Liver (tissue), 9 donors: ENCODE measurements around the gene TNFRSF25. TPM values are rescaled to one million over a fixed set of nuclear protein-coding genes. Genes with fewer than 3 reads are reported as not detected.

ENCODE experiments used
- DNase-seq: peaks from one replicate; pipeline ENCODE4 v3.0.0-alpha.2; 2017; ENCODE audit warnings: low spot score
- H3K27ac ChIP-seq, 2 donors: one replicate each; pipeline ENCODE4 v1.7.0; 2013; ENCODE audit warnings: inconsistent platforms in 2 of 2, low read length in 2 of 2, control low read depth in 1 of 2, low read depth in 1 of 2, mild to moderate bottlenecking in 1 of 2
- H3K27me3 ChIP-seq, 4 donors: one replicate each; pipeline versions ENCODE4 v1.6.1 to v1.7.0; 2013; ENCODE audit warnings: low read length in 3 of 4, inconsistent platforms in 1 of 4, mild to moderate bottlenecking in 1 of 4, moderate library complexity in 1 of 4; ENCODE audit not compliant: control insufficient read depth in 4 of 4, insufficient read depth in 4 of 4
- H3K36me3 ChIP-seq, 4 donors: one replicate each; pipeline versions ENCODE4 v1.6.1 to v1.7.0; 2013; ENCODE audit warnings: low read length in 3 of 4, mild to moderate bottlenecking in 3 of 4, low read depth in 1 of 4, moderate library complexity in 1 of 4; ENCODE audit not compliant: control insufficient read depth in 4 of 4, insufficient read depth in 3 of 4
- H3K4me1 ChIP-seq, 4 donors: one replicate each; pipeline versions ENCODE4 v1.6.1 to v1.7.0; 2013; ENCODE audit warnings: low read length in 3 of 4, mild to moderate bottlenecking in 3 of 4, moderate library complexity in 1 of 4; ENCODE audit not compliant: control insufficient read depth in 4 of 4, insufficient read depth in 4 of 4
- H3K4me3 ChIP-seq, 3 donors: one replicate each; pipeline versions ENCODE4 v1.6.1 to v1.7.0; 2013; ENCODE audit warnings: low read length in 3 of 3, control low read depth in 1 of 3, low read depth in 1 of 3, mild to moderate bottlenecking in 1 of 3
- H3K9ac ChIP-seq, 2 donors: one replicate each; pipeline ENCODE4 v1.7.0; 2013; ENCODE audit warnings: low read length in 2 of 2, mild to moderate bottlenecking in 2 of 2, moderate library complexity in 2 of 2, control low read depth in 1 of 2, low read depth in 1 of 2
- H3K9me3 ChIP-seq, 4 donors: one replicate each; pipeline versions ENCODE4 v1.6.1 to v1.7.0; 2013; ENCODE audit warnings: low read length in 3 of 4; ENCODE audit not compliant: control insufficient read depth in 4 of 4
- EGR1 ChIP-seq, 2 donors: IDR thresholded peaks; 2 replicates each; pipeline ENCODE4 v1.6.1; 2016 to 2018; ENCODE audit warnings: antibody characterized with exemption in 2 of 2, low read depth in 2 of 2
- FOXA1 ChIP-seq: IDR thresholded peaks from 2 replicates; pipeline ENCODE4 v1.6.1; 2016; ENCODE audit warnings: antibody characterized with exemption
- FOXA2 ChIP-seq: IDR thresholded peaks from 2 replicates; pipeline ENCODE4 v1.6.1; 2016; ENCODE audit warnings: antibody characterized with exemption
- HNF4A ChIP-seq, 2 donors: conservative IDR thresholded peaks; 2 replicates each; pipeline ENCODE4 v1.6.1; 2016; ENCODE audit warnings: antibody characterized with exemption in 2 of 2, mild to moderate bottlenecking in 2 of 2
- HNF4G ChIP-seq: IDR thresholded peaks from 2 replicates; pipeline ENCODE4 v1.6.1; 2016; ENCODE audit warnings: antibody characterized with exemption
- JUND ChIP-seq, 2 donors: IDR thresholded peaks; 2 replicates each; pipeline ENCODE4 v1.6.1; 2016; ENCODE audit warnings: antibody characterized with exemption in 2 of 2
- NR2F2 ChIP-seq: IDR thresholded peaks from 2 replicates; pipeline ENCODE4 v1.6.1; 2016; ENCODE audit warnings: antibody characterized with exemption
- RAD21 ChIP-seq, 2 donors: IDR thresholded peaks; 2 replicates each; pipeline ENCODE4 v1.6.1; 2016; ENCODE audit warnings: antibody characterized with exemption in 2 of 2, mild to moderate bottlenecking in 2 of 2
- SP1 ChIP-seq: IDR thresholded peaks from 2 replicates; pipeline ENCODE4 v1.6.1; 2018; ENCODE audit warnings: antibody characterized with exemption, mild to moderate bottlenecking
- YY1 ChIP-seq: IDR thresholded peaks from 2 replicates; pipeline ENCODE4 v1.6.1; 2016; ENCODE audit warnings: antibody characterized with exemption, mild to moderate bottlenecking
- WGBS: extraction: QIAGEN DNeasy Blood & Tissue Kit; methylation state at CpG from one replicate; pipeline ENCODE4 v1.1.7; 2013; 5-methylcytosine and 5-hydroxymethylcytosine counted together
- polyA plus RNA-seq, 2 donors: library from polyadenylated mRNA; stranded (reverse) in 1 of 2; unstranded in 1 of 2; fragments of 200-250 nt in 1 of 2; fragments of >200 nt in 1 of 2; fragmentation: Nextera tagmentation in 1 of 2; extraction: Ambion mirVana in 1 of 2; gene quantifications; one replicate each; pipeline versions ENCODE4 v1.2.1 to v1.2.3, GENCODE V29; 2013 to 2015
- total RNA-seq, 2 donors: library from RNA; depleted of rRNA; stranded (reverse); fragments of >200 nt; gene quantifications; one replicate each; pipeline ENCODE4 v1.2.3, GENCODE V29; 2014
- TF ChIP-seq, protein P1 (sequence below): IDR thresholded peaks from 2 replicates; pipeline ENCODE4 v1.6.1; 2016; ENCODE audit warnings: antibody characterized with exemption
- TF ChIP-seq, protein P2 (sequence below): IDR thresholded peaks from 2 replicates; pipeline ENCODE4 v1.6.1; 2016; ENCODE audit warnings: antibody characterized with exemption, mild to moderate bottlenecking
- TF ChIP-seq, protein P3 (sequence below): IDR thresholded peaks from 2 replicates; pipeline ENCODE4 v1.6.1; 2016; ENCODE audit warnings: antibody characterized with exemption
- TF ChIP-seq, protein P4 (sequence below): IDR thresholded peaks from 2 replicates; pipeline ENCODE4 v1.6.1; 2016; ENCODE audit warnings: antibody characterized with exemption
- donor health status: healthy.
- donor health status: healthy.
- donor health status: healthy.
- donor health status: healthy.
- donor health status: healthy.

Gene TNFRSF25
- total and polyA plus RNA-seq, 4 donors: 0.78 to 2.6 (median 2.0) TPM

DNA sequence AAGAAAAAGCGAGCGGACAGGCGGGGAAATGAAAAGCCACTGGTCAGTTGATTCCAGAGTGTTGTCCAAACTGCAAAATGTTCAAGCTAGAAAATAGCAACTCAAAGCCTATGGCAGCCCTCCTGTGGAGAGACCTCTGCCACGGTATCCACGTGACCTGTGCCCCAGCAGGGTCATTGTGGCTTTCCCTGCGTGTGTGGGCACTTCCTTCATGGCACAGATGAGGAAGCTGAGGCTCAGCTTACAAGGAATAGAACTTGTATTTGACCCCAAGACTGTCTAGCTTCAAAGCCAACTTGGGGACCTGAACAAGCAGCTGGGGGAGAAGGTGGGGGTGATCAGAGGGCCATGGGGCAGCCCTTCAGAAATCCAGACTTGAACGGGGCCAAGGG is 41.1 kb upstream of the TNFRSF25 start:
- no peak overlapping the region for H3K27ac ChIP-seq

DNA sequence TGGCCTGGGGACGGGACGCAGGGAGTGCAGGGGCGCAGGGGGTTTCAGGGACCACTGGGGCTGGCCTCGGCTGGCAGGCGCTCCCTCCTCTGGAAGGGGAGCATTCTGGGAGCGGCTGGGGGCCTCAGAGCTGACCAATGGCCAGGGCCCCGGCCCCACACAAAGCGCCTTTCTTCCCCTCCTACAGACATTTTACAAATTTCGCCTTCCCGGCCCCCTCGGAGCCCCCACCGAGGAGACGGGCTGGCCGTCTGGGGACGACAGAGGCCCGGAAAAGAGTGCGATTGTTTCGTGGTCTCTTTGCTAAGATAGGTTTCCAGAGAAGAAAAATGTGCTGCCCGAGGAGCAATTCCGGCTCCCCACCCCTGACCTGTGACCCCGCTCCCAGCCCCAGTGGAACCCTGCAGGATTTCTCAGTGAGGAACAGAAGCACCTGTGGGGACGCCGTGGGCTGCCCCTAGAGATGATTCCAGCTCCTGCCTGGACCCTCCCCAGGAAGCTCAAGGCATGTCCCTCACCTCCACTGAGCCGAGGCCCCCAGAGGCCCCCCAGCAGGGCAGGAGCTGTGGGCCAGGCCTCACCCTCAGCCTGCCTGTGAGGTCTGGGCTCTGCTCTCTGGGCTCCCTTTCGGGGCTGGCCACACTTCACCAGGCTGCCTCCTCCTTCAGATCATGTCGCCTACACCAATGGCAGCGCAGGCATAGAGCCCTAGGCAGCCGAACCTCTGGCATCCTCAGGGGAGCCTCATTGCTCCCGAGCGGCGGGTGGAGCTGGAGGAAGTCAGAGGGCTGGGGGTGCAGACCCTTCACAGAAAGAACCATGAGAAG is 40.5 kb upstream of the TNFRSF25 start:
- Histone ChIP-seq H3K36me3 (no peaks in the 10 kb centered on the region), H3K4me3 (no peak overlapping the region), H3K9ac (no peak overlapping the region), H3K27me3 (no peaks in the 10 kb centered on the region), H3K4me1 (peaks cover 0 to 6% (median 0%) of the 10 kb centered on the region in 4 donors), H3K27ac (no peak overlapping the region), H3K9me3 (no peaks in the 10 kb centered on the region)
- no peak for DNase-seq
- 84% methylated on average over 31 of the region's 31 CpGs for WGBS
- TF ChIP-seq SP1: no peak
- no peak for TF ChIP-seq RAD21 (IDR thresholded peaks at IDR 0.05)
- TF ChIP-seq HNF4A (conservative IDR thresholded peaks at IDR 0.05): no peak
- no peak for TF ChIP-seq FOXA1
- TF ChIP-seq, protein P1, sequence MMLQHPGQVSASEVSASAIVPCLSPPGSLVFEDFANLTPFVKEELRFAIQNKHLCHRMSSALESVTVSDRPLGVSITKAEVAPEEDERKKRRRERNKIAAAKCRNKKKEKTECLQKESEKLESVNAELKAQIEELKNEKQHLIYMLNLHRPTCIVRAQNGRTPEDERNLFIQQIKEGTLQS: no peak
- no peak for TF ChIP-seq HNF4G
- no peak for TF ChIP-seq JUND (IDR thresholded peaks at IDR 0.05)
- TF ChIP-seq, protein P2, sequence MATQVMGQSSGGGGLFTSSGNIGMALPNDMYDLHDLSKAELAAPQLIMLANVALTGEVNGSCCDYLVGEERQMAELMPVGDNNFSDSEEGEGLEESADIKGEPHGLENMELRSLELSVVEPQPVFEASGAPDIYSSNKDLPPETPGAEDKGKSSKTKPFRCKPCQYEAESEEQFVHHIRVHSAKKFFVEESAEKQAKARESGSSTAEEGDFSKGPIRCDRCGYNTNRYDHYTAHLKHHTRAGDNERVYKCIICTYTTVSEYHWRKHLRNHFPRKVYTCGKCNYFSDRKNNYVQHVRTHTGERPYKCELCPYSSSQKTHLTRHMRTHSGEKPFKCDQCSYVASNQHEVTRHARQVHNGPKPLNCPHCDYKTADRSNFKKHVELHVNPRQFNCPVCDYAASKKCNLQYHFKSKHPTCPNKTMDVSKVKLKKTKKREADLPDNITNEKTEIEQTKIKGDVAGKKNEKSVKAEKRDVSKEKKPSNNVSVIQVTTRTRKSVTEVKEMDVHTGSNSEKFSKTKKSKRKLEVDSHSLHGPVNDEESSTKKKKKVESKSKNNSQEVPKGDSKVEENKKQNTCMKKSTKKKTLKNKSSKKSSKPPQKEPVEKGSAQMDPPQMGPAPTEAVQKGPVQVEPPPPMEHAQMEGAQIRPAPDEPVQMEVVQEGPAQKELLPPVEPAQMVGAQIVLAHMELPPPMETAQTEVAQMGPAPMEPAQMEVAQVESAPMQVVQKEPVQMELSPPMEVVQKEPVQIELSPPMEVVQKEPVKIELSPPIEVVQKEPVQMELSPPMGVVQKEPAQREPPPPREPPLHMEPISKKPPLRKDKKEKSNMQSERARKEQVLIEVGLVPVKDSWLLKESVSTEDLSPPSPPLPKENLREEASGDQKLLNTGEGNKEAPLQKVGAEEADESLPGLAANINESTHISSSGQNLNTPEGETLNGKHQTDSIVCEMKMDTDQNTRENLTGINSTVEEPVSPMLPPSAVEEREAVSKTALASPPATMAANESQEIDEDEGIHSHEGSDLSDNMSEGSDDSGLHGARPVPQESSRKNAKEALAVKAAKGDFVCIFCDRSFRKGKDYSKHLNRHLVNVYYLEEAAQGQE: no peak
- TF ChIP-seq, protein P3, sequence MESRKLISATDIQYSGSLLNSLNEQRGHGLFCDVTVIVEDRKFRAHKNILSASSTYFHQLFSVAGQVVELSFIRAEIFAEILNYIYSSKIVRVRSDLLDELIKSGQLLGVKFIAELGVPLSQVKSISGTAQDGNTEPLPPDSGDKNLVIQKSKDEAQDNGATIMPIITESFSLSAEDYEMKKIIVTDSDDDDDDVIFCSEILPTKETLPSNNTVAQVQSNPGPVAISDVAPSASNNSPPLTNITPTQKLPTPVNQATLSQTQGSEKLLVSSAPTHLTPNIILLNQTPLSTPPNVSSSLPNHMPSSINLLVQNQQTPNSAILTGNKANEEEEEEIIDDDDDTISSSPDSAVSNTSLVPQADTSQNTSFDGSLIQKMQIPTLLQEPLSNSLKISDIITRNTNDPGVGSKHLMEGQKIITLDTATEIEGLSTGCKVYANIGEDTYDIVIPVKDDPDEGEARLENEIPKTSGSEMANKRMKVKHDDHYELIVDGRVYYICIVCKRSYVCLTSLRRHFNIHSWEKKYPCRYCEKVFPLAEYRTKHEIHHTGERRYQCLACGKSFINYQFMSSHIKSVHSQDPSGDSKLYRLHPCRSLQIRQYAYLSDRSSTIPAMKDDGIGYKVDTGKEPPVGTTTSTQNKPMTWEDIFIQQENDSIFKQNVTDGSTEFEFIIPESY: no peak
- no peak for TF ChIP-seq FOXA2

More for the DNA sequence above, 41.1 kb upstream of the TNFRSF25 start:
- DNase-seq: no peak
- no peak overlapping the region for H3K4me3 ChIP-seq
- H3K27me3 ChIP-seq: no peaks in the 10 kb centered on the region
- peaks cover 0 to 3% (median 0%) of the 10 kb centered on the region in 4 donors for H3K4me1 ChIP-seq
- no peak overlapping the region for H3K9ac ChIP-seq
- 79% methylated on average over 7 of the region's 7 CpGs for WGBS
- H3K36me3 ChIP-seq: no peaks in the 10 kb centered on the region
- H3K9me3 ChIP-seq: no peaks in the 10 kb centered on the region
- TF ChIP-seq, protein P4, sequence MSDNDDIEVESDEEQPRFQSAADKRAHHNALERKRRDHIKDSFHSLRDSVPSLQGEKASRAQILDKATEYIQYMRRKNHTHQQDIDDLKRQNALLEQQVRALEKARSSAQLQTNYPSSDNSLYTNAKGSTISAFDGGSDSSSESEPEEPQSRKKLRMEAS: no peak
- no peak for TF ChIP-seq RAD21 (IDR thresholded peaks at IDR 0.05)
- no peak for TF ChIP-seq YY1
- TF ChIP-seq EGR1 (IDR thresholded peaks at IDR 0.05; ENCODE audit: low read depth in 2 of 2): no peak
- TF ChIP-seq, protein P3: no peak
- TF ChIP-seq NR2F2: no peak
- no peak for TF ChIP-seq JUND (IDR thresholded peaks at IDR 0.05)
- TF ChIP-seq, protein P2: no peak
